Activated CD4-positive, alpha-beta memory T cell treated with anti-CD3 and anti-CD28 coated beads, Interleukin-2, amount 10 ng/mL, durations not matched to agents 7 days and 5 days (primary cell): ENCODE data around the gene CAMKMT. TPM values are rescaled to one million over a fixed set of nuclear protein-coding genes. Genes with fewer than 3 reads are reported as not detected.

Source experiments
- CTCF ChIA-PET: fragments of 350-600 bp; sonication (Branson Sonifier 250); formaldehyde crosslinking; loops from one replicate; lab custom pipeline; 2021; ENCODE audit warnings: antibody characterized with exemption, inconsistent platforms; lab: Charles Lee
- POLR2A ChIA-PET: fragments of 350-600 bp; sonication (Branson Sonifier 250); formaldehyde crosslinking; loops from one replicate; lab custom pipeline; 2021; ENCODE audit warnings: antibody characterized with exemption; lab: Charles Lee
- DNase-seq: peaks from one replicate; pipeline ENCODE4 v3.0.0-alpha.2; 2020
- H3K27ac Mint-ChIP-seq: one replicate; pipeline ENCODE4 v1.8.0; 2021; ENCODE audit warnings: mild to moderate bottlenecking, mixed read lengths
- H3K27me3 Mint-ChIP-seq: one replicate; pipeline ENCODE4 v1.8.0; 2021; ENCODE audit warnings: mixed read lengths
- H3K36me3 Mint-ChIP-seq: one replicate; pipeline ENCODE4 v1.8.0; 2021; ENCODE audit warnings: low read depth, mixed read lengths
- H3K4me1 Mint-ChIP-seq: one replicate; pipeline ENCODE4 v1.8.0; 2021; ENCODE audit warnings: mixed read lengths
- H3K4me3 Mint-ChIP-seq: one replicate; pipeline ENCODE4 v1.8.0; 2021; ENCODE audit warnings: mild to moderate bottlenecking, mixed read lengths
- H3K9me3 Mint-ChIP-seq: one replicate; pipeline ENCODE4 v1.8.0; 2021; ENCODE audit warnings: mixed read lengths
- total RNA-seq, 2 experiments: library from RNA; stranded (reverse); gene quantifications; one replicate each; pipeline ENCODE4 v1.2.3, GENCODE V29; 2021

CAMKMT gene
- total RNA-seq, 2 experiments from 2014 or later = 11.6 to 12.0 TPM

- H3K27ac Mint-ChIP-seq = no peak overlapping the region
- H3K4me3 Mint-ChIP-seq = no peak overlapping the region
- CTCF ChIA-PET = no interaction called here
- H3K4me1 Mint-ChIP-seq = no peaks in the 10 kb centered on the region
- H3K27me3 Mint-ChIP-seq = no peaks in the 10 kb centered on the region
- POLR2A ChIA-PET = no interaction called here
- no peak for DNase-seq
- H3K36me3 Mint-ChIP-seq = no peaks in the 10 kb centered on the region
- H3K9me3 Mint-ChIP-seq = no peaks in the 10 kb centered on the region
Measured at GRCh38 chr2:44722026-44722625, 360.4 kb downstream of the CAMKMT start.

GRCh38 chr2:44723921-44724320 lies 362.2 kb downstream of the CAMKMT start:
- CTCF ChIA-PET = no interaction called here
- H3K27ac Mint-ChIP-seq = no peak overlapping the region

GRCh38 chr2:44730593-44730992 lies 368.8 kb downstream of the CAMKMT start:
- H3K4me1 Mint-ChIP-seq = no peaks in the 10 kb centered on the region
- peaks cover 3% of the 10 kb centered on the region for H3K9me3 Mint-ChIP-seq
- no peak for DNase-seq
- ChIA-PET POLR2A (no interaction called here), CTCF (no interaction called here)
- no peaks in the 10 kb centered on the region for H3K27me3 Mint-ChIP-seq
- H3K36me3 Mint-ChIP-seq = no peaks in the 10 kb centered on the region
- H3K4me3 Mint-ChIP-seq = no peak overlapping the region
- H3K27ac Mint-ChIP-seq = no peak overlapping the region

More at GRCh38 chr2:44723921-44724320, 362.2 kb downstream of the CAMKMT start:
- no peaks in the 10 kb centered on the region for H3K27me3 Mint-ChIP-seq
- no peaks in the 10 kb centered on the region for H3K4me1 Mint-ChIP-seq
- no peaks in the 10 kb centered on the region for H3K36me3 Mint-ChIP-seq
- H3K9me3 Mint-ChIP-seq = no peaks in the 10 kb centered on the region
- H3K4me3 Mint-ChIP-seq = no peak overlapping the region
- POLR2A ChIA-PET = no interaction called here
- no peak for DNase-seq

GRCh38 chr2:44731505-44731904 lies 369.8 kb downstream of the CAMKMT start:
- H3K27me3 Mint-ChIP-seq = no peaks in the 10 kb centered on the region
- no peaks in the 10 kb centered on the region for H3K4me1 Mint-ChIP-seq
- peaks cover 3% of the 10 kb centered on the region for H3K36me3 Mint-ChIP-seq
- H3K9me3 Mint-ChIP-seq = peaks cover 6% of the 10 kb centered on the region
- CTCF ChIA-PET = no interaction called here
- no peak for DNase-seq
- no peak overlapping the region for H3K4me3 Mint-ChIP-seq
- POLR2A ChIA-PET = no interaction called here
- no peak overlapping the region for H3K27ac Mint-ChIP-seq

GRCh38 chr2:44736270-44736942 lies 374.7 kb downstream of the CAMKMT start:
- H3K27me3 Mint-ChIP-seq = no peaks in the 10 kb centered on the region
- no peak overlapping the region for H3K4me3 Mint-ChIP-seq
- peaks cover 7% of the 10 kb centered on the region for H3K36me3 Mint-ChIP-seq
- peaks cover 17% of the 10 kb centered on the region for H3K9me3 Mint-ChIP-seq
- CTCF ChIA-PET = no interaction called here
- no peaks in the 10 kb centered on the region for H3K4me1 Mint-ChIP-seq
- POLR2A ChIA-PET = no interaction called here
- H3K27ac Mint-ChIP-seq = no peak overlapping the region
- no peak for DNase-seq

GRCh38 chr2:44740678-44741077 lies 378.9 kb downstream of the CAMKMT start:
- H3K36me3 Mint-ChIP-seq = peaks cover 7% of the 10 kb centered on the region
- H3K4me1 Mint-ChIP-seq = no peaks in the 10 kb centered on the region
- ChIA-PET POLR2A (no interaction called here), CTCF (no interaction called here)
- DNase-seq = no peak
- H3K4me3 Mint-ChIP-seq = no peak overlapping the region
- no peak overlapping the region for H3K27ac Mint-ChIP-seq
- H3K9me3 Mint-ChIP-seq = peaks cover 13% of the 10 kb centered on the region
- H3K27me3 Mint-ChIP-seq = no peaks in the 10 kb centered on the region

GRCh38 chr2:44741507-44741906 lies 379.8 kb downstream of the CAMKMT start:
- CTCF ChIA-PET = no interaction called here
- Mint-ChIP-seq H3K27ac (no peak overlapping the region), H3K27me3 (no peaks in the 10 kb centered on the region), H3K4me1 (no peaks in the 10 kb centered on the region), H3K4me3 (no peak overlapping the region), H3K36me3 (peaks cover 4% of the 10 kb centered on the region), H3K9me3 (peaks cover 10% of the 10 kb centered on the region)
- DNase-seq = no peak
- POLR2A ChIA-PET = no interaction called here

- ChIA-PET POLR2A (no interaction called here), CTCF (no interaction called here)
- DNase-seq = no peak
- Mint-ChIP-seq H3K4me3 (no peak overlapping the region), H3K36me3 (no peaks in the 10 kb centered on the region), H3K4me1 (no peaks in the 10 kb centered on the region), H3K9me3 (peaks cover 5% of the 10 kb centered on the region), H3K27ac (no peak overlapping the region), H3K27me3 (no peaks in the 10 kb centered on the region)
Measured at GRCh38 chr2:44742057-44742456, 380.3 kb downstream of the CAMKMT start.

GRCh38 chr2:44743473-44743872 lies 381.7 kb downstream of the CAMKMT start:
- CTCF ChIA-PET = no interaction called here

GRCh38 chr2:44744961-44745892 lies 383.5 kb downstream of the CAMKMT start:
- Mint-ChIP-seq H3K9me3 (no peaks in the 10 kb centered on the region), H3K36me3 (no peaks in the 10 kb centered on the region), H3K27ac (no peak overlapping the region), H3K27me3 (no peaks in the 10 kb centered on the region), H3K4me1 (no peaks in the 10 kb centered on the region), H3K4me3 (no peak overlapping the region)
- ChIA-PET POLR2A (no interaction called here), CTCF (no interaction called here)
- DNase-seq = no peak

More at GRCh38 chr2:44743473-44743872, 381.7 kb downstream of the CAMKMT start:
- Mint-ChIP-seq H3K9me3 (no peaks in the 10 kb centered on the region), H3K4me3 (no peak overlapping the region), H3K36me3 (no peaks in the 10 kb centered on the region), H3K27ac (no peak overlapping the region), H3K4me1 (no peaks in the 10 kb centered on the region), H3K27me3 (no peaks in the 10 kb centered on the region)
- DNase-seq = no peak
- POLR2A ChIA-PET = no interaction called here

GRCh38 chr2:44745922-44746766 lies 384.4 kb downstream of the CAMKMT start:
- ChIA-PET CTCF (no interaction called here), POLR2A (no interaction called here)
- no peaks in the 10 kb centered on the region for H3K9me3 Mint-ChIP-seq
- no peak overlapping the region for H3K4me3 Mint-ChIP-seq
- H3K27ac Mint-ChIP-seq = no peak overlapping the region
- no peaks in the 10 kb centered on the region for H3K36me3 Mint-ChIP-seq
- DNase-seq = no peak
- no peaks in the 10 kb centered on the region for H3K27me3 Mint-ChIP-seq
- H3K4me1 Mint-ChIP-seq = no peaks in the 10 kb centered on the region

GRCh38 chr2:44746856-44747615 lies 385.3 kb downstream of the CAMKMT start:
- H3K4me3 Mint-ChIP-seq = no peak overlapping the region
- no peaks in the 10 kb centered on the region for H3K36me3 Mint-ChIP-seq
- H3K4me1 Mint-ChIP-seq = no peaks in the 10 kb centered on the region
- no peak overlapping the region for H3K27ac Mint-ChIP-seq
- no peak for DNase-seq
- POLR2A ChIA-PET = no interaction called here
- no peaks in the 10 kb centered on the region for H3K9me3 Mint-ChIP-seq
- H3K27me3 Mint-ChIP-seq = no peaks in the 10 kb centered on the region
- CTCF ChIA-PET = no interaction called here
